Kidney epithelial cell (primary cell): Measurements from ENCODE around the gene APOBEC3F. TPM values are rescaled to one million over a fixed set of nuclear protein-coding genes. Genes with fewer than 3 reads are reported as not detected.

Experiments used
- DNase-seq: peaks from one replicate; pipeline ENCODE4 v3.0.0-alpha.2; 2010; ENCODE audit warnings: low read depth
- H3K27me3 ChIP-seq: 2 replicates; pipeline ENCODE4 v1.6.0; 2011; ENCODE audit warnings: low read length; ENCODE audit not compliant: control insufficient read depth, insufficient read depth
- H3K36me3 ChIP-seq: 2 replicates; pipeline ENCODE4 v1.5.1; 2011; ENCODE audit warnings: low read length; ENCODE audit not compliant: control insufficient read depth, insufficient read depth
- H3K4me3 ChIP-seq: 2 replicates; pipeline ENCODE4 v1.5.1; 2011; ENCODE audit warnings: low read depth, mild to moderate bottlenecking, control low read depth, low read length
- total RNA-seq: library from RNA; depleted of rRNA; stranded (reverse); fragments of >200 nt; gene quantifications from 2 replicates; pipeline ENCODE4 v1.2.3, GENCODE V29; 2015
- TF ChIP-seq, protein P1 (sequence below): IDR thresholded peaks from 2 replicates; pipeline ENCODE4 v1.5.1; 2011; ENCODE audit warnings: mild to moderate bottlenecking, moderate library complexity, low read length, control low read depth, inconsistent platforms; ENCODE audit not compliant: insufficient read depth, poor library complexity, severe bottlenecking

Gene APOBEC3F
- total RNA-seq, 1 donor from 2014 or later, result 7.5 TPM

DNA sequence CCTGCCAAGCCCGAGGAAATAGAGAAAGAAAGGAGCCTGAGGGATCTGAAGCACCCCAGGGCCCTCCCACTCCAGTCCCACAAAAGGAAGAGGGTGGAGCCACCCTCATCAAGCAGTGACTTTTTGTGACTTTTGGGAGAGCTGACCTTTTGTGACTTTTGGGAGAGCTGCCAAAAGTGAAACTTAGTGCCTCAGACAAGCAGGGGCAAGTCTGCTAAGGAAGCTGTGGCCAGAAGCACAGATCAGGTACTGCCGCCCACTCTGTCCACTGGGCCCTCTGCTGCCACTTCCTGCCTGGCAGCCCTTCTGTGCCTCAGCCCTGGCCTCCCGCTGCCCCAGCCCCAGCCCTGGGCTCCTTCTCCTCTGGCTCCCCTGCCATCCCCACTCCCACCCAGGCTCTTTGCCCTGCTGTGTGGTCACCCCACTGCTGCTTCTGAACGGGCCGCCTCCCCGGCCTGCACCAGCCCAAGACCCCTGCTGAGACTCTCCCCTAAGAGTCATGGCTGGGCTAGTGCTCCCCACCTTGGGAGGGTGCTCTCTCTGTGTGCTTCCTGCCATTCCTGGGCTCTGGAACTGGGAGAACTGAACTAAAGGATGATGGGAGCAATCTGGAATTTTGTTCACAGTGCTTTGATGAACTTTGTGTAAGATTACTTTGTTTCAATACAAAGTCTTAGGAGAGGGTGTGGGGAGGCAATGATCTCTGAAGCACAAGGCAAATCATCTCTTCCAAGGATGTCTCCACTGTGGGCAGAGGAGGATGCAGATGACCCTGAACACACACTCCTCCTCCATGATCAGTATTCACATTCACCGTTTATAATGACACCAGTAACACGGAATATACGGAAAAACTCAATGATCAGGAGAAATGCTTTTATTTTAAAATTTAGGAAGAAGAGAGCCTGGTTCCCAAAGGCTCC is 56.7 kb downstream of the APOBEC3F start, which contains the start of gene APOBEC3H:
Gene APOBEC3H, plus strand, starts transcription at position 147 of the 923 bp plus-strand sequence. CDS start 3,035 bp downstream, outside the sequence.
- Histone ChIP-seq H3K36me3 (no peaks in the 10 kb centered on the region), H3K27me3 (peaks cover 2% of the 10 kb centered on the region), H3K4me3 (no peak within 1 kb of the TSS)
- no peak for DNase-seq
- TF ChIP-seq, protein P1, sequence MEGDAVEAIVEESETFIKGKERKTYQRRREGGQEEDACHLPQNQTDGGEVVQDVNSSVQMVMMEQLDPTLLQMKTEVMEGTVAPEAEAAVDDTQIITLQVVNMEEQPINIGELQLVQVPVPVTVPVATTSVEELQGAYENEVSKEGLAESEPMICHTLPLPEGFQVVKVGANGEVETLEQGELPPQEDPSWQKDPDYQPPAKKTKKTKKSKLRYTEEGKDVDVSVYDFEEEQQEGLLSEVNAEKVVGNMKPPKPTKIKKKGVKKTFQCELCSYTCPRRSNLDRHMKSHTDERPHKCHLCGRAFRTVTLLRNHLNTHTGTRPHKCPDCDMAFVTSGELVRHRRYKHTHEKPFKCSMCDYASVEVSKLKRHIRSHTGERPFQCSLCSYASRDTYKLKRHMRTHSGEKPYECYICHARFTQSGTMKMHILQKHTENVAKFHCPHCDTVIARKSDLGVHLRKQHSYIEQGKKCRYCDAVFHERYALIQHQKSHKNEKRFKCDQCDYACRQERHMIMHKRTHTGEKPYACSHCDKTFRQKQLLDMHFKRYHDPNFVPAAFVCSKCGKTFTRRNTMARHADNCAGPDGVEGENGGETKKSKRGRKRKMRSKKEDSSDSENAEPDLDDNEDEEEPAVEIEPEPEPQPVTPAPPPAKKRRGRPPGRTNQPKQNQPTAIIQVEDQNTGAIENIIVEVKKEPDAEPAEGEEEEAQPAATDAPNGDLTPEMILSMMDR, result no peak

DNA sequence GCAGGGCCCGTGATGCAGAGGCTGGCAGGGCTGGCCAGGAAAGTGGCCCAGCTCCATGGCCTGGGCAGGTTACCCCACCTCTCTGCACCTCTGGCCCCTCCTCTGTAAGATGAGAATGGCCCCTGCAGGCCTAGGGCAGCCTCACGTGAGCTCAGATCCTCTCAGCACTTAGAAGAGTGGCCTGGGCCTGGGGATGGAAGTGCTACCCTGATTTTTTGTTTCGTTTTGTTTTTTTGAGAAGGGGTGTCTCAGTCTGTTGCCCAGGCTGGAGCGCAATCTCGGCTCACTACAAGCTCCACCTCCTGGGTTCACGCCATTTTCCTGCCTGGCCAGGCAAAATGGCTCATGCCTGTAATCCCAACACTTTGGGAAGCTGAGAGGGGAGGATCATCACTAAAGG is 57.4 kb downstream of the APOBEC3F start:
- TF ChIP-seq, protein P1, result no peak
- Histone ChIP-seq H3K36me3 (no peaks in the 10 kb centered on the region), H3K27me3 (no peaks in the 10 kb centered on the region), H3K4me3 (no peak overlapping the region)
- no peak for DNase-seq

GRCh38 chr22:39098576-39098975 is 57.9 kb downstream of the APOBEC3F start:
- no peak for DNase-seq
- no peaks in the 10 kb centered on the region for H3K36me3 ChIP-seq
- no peaks in the 10 kb centered on the region for H3K27me3 ChIP-seq
- no peak overlapping the region for H3K4me3 ChIP-seq
- TF ChIP-seq, protein P1, result no peak

GRCh38 chr22:39101226-39101625 is 60.6 kb downstream of the APOBEC3F start:
- Histone ChIP-seq H3K36me3 (no peaks in the 10 kb centered on the region), H3K4me3 (no peak overlapping the region), H3K27me3 (no peaks in the 10 kb centered on the region)
- no peak for DNase-seq
- TF ChIP-seq, protein P1, result no peak

GRCh38 chr22:39103431-39103830 is 62.8 kb downstream of the APOBEC3F start:
- no peak for DNase-seq
- Histone ChIP-seq H3K36me3 (no peaks in the 10 kb centered on the region), H3K4me3 (no peak overlapping the region), H3K27me3 (no peaks in the 10 kb centered on the region)
- TF ChIP-seq, protein P1, result no peak

Other genes with a start within 250 kb of the APOBEC3F start
- gene DNAL4, start 246.7 kb upstream of the APOBEC3F start, total RNA-seq, result 30.3 and 46.9 TPM in 2 replicates
- 2.4 and 5.4 TPM in 2 replicates for gene NPTXR, start 196.8 kb upstream of the APOBEC3F start, total RNA-seq
- 54.5 and 60.3 TPM in 2 replicates for gene CBX6, start 168.6 kb upstream of the APOBEC3F start, total RNA-seq
- 0.34 and 1.0 TPM in 2 replicates for gene APOBEC3A, start 83.3 kb upstream of the APOBEC3F start, total RNA-seq
- 15.2 and 21.1 TPM in 2 replicates for gene APOBEC3B, start 58.5 kb upstream of the APOBEC3F start, total RNA-seq
- gene APOBEC3C, start 26.6 kb upstream of the APOBEC3F start, total RNA-seq, result 8.9 and 10.2 TPM in 2 replicates
- 0.84 TPM in 1 of 2 replicates, not detected in the other for gene APOBEC3D, start 19.7 kb upstream of the APOBEC3F start, total RNA-seq
- gene APOBEC3G, start 36.4 kb downstream of the APOBEC3F start, total RNA-seq, result 8.1 and 9.7 TPM in 2 replicates
- gene APOBEC3H, start 56.4 kb downstream of the APOBEC3F start, total RNA-seq, result not detected in 2 replicates
- 2.9 and 3.1 TPM in 2 replicates for gene CBX7, start 111.8 kb downstream of the APOBEC3F start, total RNA-seq
- 159 and 165 TPM in 2 replicates for gene PDGFB, start 204.1 kb downstream of the APOBEC3F start, total RNA-seq